NCI-H345 treated with DMSO at 0.1 percent for 48 hours (cell line): Measurements from ENCODE around the gene SNX20.

Experiments used
- DNase-seq: peaks from one replicate; lab custom pipeline; 2025; ENCODE audit not compliant: unreplicated experiment; lab: John Stamatoyannopoulos, UW

The SNX20 gene

DNA sequence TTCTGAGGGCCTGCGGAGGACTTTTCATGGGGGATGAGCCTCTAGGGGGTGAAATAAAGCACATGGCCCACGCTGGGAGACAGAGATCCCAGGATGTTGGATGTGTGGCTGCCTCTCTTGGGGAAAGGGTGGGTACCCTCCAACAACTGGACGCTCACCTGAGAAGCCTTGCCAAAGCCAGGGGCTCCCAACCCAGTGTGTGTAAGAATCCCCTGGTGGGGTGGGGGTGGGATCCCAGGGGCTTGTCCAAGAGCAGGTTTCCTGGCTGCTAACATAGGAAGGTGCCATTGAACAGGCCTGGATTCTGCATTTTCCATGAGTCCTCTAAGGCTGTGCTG is 587 bp downstream of the SNX20 start:
- no peak for DNase-seq

DNA sequence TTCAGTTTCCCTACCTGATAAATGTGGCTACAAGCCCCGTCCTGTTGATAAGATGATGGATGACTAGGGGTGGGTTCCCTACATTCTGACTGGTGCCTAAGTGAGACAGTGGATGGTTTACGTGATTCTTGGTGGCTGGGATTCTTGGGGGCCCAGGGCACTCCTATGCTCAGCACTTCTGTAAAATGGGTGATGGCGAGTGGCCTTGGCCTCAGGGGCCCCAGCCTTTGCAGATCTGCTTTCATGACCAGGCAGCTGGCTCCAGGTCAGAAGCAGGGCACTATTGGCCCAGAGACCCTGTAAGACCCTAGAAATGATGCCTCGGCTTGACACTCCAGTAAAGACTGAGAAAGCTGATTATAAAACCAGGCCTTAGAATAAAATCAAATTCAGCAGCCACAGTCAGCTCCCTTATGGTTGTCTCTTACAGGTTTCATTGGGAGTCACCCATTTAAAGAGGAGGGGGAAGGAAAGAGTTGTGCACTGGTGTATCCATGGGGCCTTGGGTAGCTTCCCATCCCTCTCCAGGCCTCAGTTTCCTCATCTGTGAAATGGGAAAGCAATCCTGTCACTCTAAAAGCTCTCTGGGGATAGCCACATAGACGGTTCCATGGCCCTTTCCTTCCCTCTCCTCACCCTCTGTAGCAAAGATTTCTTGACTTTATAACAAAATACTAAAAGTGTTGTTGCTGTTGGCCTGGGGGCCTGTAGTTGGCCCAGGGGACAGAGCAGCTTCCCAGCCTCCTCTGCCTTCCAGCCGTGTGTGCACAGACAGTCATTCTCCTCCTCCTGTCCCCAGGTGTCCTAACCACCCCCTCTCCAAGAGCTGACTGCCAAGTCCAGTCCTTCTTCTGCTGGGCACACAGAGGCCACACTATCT is 1.2 kb downstream of the SNX20 start:
- DNase-seq: no peak

DNA sequence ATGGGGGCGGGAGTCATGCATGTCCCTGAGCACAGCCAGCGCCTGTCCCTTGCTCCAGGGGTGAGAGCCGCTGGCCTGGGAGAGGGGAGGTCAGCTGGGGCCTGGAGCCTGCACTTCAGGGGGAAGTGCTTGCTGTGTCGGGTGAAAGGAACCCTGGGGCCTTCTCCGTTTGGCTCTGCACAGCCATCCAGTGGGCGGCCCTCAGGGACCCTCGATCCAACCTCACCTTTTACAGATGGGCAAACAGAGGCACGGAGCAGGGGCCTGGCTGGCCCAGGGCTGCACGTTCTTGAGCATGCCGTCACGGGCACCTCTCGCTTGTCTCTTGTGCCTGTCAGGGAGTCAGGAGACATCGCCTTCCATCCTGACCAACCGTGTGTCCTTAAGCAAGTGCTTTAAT is 1.8 kb downstream of the SNX20 start:
- no peak for DNase-seq

DNA sequence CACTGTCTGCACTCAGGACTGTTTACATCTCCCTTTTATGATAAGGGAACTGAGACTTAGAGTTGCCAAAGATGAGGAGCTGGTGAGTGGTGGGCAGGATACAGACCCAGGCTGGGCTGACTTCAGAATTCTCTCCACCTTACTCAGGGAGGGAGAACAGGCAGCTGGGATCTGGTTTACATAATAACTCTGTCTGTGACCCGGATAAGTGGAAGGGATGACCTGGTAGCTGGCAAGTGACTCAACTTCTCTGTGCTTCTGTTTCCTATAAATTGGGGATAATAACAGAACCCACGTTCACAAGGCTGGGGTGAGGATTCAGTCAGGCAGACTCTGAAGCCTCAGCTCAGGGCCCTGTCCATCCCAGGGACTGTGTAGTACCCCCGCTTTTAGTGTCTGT is 2.6 kb downstream of the SNX20 start:
- no peak for DNase-seq

DNA sequence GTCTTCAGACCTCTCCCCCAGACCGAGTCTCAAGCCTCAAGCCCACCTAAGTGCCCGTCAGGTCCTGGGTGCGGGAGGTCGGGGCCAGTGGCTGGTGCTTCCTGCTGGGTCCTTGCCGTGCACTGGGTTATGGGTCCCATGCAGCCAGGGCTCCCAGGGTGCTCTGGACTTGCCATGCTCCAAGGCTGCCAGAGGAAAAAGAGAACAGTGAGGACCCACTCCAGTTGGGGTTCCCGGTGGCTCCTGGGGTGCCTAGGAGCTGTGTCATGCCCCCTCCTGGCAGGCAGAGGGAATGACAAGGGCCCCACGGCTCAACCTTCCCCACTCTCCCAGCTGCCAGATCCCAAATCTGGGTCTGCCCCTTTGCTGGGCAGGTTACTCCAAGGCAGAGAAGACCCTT is 3.8 kb downstream of the SNX20 start:
- DNase-seq: no peak

DNA sequence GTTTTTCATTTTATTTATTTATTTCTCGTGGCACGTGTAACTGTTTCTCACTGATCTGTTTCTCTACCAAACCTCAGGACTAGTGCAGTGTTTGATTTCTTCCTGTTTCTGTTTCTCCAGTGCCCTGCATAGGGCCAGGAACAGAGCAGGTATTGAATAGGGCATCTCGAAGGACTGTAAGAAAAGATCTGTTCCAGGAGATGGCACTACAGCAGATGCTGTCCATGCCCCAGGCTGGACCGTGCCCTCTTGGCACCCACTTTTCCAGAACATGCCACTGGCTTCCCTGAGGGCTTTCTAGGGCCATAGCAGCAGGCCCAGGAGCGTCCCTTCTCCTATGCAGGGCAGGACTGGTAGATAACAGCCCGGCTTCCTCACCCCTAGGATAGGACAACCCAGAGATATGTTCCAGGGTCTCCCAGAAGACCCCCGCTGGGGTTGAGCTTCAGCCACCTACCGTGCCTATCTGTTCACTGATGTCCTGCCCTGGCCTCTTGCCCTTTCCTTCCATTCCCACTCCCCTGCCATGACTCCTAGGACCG is 4.4 kb downstream of the SNX20 start:
- no peak for DNase-seq

DNA sequence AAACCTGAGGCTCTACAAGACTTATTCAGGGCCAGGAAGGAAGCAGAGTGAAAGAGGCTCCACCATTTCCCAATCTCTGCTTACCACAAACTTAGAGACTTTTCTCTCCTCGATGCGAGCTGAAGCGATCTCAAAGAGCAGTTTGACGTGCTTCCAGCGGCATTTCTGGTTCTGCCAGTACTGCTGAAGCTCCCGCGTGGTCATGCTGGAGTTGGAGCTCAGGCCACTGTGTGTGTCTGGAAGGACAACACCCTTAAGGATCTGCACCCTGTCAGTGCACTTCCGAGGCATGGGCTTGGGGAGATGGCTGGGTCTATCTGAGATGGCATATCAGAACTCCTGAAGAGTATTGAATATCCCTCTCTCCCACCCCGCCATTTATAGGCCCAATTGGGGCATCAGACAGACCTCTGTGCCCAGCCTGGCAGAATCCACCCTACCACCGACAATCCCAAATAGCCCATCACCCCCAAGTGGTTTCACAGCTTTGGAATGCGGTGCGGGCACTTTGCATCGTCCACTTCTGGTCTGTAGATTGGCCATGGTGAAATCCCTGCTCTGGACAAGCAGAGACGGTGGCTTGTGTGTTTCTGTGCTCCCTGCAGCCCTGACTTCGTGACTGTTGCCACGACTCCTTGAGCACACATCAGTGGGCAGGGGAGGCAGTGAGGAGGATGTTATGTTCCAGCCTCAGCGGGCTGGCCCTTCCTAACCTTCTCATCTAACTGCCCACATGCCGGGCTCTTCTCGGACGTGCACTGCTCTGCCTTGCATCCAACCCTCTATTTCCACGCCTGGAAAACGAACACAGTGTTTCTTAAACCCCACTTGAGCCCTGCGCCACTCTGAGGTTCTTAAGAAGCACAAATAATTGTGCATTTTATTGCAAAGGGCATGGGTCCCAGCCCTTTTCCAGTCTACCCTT is 5.2 kb downstream of the SNX20 start:
- no peak for DNase-seq

DNA sequence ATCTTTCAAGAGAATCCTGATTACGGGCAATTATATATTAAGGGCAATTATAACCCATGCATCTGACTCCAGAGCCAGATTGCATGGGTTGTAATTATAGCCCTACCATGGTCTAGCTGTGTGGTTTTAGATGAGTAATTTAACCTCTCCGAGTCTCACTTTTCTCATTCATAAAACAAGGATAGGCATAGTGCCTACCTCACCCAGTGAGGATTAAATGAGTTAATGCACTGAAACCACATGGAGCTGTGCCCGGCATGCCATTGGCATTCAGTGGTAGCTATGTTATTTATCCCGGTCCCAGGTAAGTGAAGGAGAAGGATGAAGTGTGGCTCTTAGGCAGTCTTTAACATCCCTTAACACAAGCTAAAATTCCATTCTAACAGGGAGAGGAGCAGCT is 6.3 kb downstream of the SNX20 start:
- DNase-seq: no peak

DNA sequence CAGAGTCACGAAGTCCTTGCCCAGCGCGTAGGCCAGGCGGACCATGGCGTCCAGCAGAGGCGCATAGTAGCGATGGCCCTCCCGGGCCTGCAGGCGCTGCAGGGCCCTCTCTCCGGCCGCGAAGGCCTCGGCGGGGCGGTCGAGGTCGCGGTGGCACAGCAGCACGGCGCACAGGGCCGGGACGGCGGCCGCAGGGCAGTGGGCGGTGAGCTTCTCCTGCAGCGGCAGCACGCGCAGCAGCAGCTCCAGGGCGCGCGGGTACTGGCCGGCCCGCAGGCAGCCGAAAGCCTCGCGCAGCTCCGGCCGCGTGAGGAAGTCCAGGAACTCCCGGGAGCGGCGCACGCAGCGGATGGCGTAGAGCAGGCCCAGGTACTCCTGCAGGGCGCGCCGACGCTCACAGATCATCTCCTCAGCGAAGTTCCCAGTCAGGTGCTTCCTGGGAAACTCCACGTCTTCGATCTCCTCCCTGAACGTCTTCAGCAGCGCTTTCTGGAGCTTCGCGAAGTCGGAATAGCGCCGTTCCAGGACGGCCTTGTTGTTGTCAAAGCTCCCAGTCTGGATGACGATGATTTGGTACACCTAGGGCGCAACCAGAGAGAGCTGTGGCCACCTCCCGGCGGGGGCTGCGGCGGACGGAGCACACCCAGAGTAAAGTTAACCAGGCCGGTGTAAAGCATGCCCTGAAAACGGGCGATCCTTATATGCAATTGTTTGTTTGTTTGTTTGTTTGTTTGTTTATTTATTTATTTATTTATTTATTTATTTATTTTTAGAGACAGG is 7.4 kb downstream of the SNX20 start:
- no peak for DNase-seq

DNA sequence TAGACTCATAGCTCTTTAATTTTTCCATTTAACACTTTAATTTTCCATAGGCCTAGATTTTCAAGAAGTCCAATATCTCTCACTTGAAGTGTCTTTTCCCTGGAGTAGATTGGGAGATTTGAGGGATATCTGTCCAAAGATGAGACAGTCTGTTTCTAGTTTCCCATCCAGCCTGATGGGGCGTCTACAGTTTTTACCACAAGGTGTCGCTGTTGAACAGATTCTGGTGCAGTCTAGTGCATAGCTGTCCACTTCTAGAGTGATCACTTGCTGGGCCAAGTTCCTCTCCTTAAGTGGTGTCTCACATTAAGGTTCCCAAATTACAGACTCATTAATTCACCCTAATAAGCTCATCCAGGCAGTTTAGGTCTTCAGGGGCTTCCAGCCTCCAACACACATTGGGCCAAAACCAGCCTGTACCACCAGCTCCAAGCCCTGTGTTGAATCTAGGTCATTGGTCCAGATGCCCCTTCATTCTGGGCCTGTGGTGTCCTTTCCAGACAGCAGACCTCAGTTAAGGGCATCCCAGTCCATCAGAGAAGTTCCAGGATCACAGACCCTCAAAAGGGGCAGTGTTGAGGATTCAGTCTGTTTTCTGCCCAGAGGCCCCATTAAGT is 9.4 kb downstream of the SNX20 start:
- DNase-seq: no peak

DNA sequence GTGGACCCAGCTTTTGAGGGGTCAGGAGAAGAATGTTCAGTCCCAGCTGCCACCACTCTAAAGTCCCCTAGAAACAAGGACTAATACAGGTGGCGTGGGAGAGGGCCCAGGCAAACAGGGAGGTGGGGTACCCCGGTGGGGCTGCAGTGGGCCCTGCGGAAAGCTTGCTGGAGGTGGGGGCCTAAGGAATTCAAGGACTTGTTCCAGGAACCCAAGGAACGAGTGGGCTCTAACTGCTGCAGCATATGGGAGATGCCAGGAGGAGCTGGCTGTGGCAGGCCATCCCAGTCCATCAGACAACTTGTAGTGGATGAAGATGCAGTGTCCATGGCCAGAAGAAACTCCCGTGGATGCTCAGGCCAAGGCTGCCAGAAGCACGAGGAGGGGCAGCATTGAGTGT is 10.6 kb downstream of the SNX20 start:
- no peak for DNase-seq

DNA sequence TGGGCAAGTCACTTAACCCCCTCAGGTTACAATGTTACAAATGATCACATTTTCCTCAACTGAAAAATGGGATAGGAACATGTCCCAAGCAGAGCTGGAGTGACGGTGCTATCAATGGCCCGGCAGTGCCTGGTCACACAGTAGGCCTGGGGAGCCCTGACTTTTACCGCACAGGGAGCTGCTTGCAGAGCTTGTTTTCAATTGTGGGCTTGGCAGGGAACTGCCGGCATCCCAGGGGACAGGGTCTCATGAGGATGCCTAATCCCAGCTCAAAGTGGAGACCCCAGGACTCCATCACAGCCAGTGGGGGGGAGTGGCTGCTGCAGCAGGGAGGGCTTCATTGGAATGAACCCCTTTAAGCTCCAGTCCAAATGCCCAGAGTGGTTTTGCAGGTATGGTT is 11.4 kb downstream of the SNX20 start:
- DNase-seq: no peak

DNA sequence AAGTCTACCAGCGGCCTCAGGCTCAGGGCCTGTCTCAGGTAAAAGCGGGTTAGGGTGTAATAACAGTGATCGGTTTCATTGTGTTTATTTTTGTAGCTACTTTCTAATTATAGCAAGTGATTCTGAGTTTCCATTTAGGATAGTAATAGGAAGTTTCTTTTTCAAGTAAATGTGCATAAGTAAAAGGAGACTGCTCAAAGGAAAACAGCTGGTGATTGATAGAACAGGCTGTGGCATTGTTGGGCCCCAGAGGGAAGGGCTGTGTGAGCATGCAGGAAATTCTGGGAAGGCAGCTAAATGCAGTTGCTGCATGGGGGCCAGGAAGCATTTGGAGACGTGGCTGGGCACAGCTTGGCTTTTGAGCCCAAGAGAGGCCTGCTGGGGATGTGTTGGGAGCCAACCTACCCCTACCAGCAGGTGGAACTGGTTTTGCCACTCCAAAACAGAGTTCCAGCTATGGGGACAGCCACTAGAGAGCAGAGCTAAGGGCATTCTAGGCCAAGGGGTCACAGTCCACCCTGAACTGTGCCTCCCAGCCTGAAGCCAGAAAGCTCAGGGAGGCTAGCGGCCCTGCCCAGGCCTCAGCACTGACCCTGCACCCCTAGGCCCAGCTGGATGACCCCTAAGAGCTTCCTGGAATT is 12.6 kb downstream of the SNX20 start:
- no peak for DNase-seq

DNA sequence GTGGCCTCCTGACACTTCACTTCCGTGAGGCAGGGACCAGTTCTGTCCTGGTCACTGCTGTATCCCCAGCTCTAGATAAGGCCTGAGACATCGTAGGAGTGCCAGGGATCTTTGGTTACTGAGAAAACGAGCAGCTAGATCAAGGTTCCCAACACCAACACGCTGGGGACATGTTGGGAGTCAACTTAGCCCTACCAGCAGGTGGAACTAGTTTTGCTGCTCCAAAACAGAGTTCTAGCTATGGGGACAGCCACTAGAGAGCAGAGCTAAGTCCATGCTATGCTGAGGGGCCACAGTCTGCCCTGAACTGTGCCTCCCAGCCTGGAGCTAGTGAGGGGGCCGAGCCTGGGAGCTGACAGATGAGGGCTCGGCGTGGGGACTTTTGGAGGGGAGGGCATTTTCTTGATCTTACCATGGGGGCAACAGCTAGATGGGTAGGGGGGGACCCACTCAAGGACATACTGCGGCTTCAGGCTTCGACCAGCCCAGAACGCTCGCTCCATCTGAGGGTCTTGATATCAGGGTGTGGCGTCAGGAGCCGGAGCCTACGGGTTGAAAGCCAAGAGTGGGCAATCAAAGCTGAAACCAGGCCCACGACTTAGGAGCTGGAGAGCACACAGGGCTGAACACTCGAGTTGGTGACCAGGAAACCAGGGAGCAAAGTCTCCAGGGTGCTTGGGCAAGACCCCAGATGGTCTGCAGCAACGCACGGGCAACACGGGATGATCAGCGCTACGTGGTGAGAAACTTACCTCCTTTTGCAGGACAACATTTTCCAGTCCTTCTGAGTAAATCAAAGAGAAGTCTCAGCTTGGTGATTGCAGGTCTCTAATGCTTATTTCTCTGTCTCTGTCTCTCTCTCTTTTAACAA is 13.4 kb downstream of the SNX20 start:
- no peak for DNase-seq

DNA sequence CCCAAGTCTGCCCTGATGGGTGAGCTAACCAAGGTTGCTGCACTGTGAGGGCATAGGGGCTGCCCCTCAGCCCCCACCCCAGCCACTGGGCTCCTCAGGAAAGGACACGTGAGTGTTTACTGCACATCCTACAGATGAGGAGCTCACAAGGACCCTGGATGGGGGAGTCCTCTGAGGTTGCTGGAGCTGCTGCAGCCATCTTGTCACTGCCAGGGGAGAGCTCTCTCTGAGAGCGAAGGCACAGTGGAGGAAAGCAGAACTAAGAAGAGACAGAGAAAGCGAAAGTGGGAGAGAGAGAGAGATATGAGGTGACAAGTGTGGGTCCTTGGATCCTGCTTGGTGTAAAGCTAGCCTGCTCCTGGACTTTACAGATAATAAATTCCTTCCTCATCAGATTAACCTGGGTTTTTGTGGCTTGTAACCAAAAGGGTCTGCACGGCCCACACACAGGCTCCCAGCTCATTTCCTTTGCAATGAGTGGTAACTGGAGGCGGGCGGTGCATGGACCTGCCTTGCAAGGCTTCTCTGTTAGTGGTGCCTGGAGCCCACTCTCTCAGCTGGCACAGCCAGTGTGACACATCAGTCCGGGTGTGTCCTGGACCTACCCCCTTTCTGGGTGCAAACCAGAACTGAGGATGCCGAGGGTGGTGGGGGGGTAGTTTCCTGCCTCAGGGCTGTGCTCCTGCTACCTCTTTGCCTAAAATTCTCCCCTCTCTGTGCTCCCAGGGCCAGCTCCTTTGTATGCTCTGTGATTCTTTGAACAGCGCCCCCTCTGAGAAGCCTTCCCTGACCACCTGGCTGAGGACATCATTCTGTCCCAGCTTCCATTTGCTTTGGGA is 14.2 kb downstream of the SNX20 start:
- DNase-seq: no peak

DNA sequence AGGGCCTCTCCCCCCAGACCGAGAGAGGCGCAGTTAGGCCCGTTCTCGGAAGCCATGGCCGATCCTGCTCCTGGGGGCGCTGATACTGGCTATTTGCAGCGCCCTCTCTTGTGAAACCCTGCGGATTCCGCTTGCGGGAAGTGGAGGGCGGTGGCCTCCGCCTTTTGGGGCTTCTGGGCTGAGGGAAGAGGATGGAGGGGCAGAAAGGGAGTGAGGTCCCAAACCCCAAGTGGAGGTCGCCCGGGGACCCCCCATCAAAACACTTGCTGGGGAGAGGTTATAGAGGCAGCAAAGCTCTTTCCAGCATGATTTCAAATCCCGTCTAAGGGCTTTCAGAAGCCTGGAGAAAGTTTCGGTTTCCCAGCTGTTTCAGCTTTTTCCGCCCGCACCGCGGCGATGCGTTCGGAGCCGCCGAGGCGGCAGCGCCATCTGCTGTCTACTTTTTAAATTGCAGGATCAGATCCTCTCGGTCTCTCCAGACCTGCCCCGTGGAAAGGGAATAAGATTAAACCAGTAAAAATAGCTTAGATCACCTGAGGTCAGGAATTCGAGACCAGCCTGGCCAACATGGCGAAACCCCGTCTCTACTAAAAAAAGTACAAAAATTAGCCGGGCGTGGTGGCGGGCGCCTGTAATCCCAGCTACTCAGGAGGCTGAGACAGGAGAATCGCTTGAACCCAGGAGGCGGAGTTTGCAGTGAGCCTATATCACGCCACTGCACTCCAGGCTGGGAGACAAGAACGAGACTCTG is 15.8 kb downstream of the SNX20 start:
- DNase-seq: no peak

DNA sequence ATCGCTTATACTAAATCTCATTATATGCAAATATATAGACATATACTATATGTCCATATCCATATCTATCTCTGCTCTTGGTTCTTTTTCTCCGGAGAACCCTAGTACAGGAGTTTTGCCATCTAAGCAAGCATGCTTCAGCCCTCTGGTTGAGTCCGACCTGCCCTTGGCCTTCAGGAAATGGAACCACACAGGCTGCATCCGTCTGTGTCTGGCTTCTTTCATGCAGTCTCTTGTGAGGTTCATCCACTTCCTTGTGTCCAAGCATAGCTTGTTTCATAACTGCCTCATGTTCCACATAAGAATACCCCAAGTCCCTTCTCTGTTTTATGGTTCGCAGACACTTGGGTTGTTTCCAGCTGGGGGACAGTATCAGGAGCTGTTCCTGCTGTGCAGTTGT is 16.8 kb downstream of the SNX20 start:
- no peak for DNase-seq
